ENCODE results near the gene BPIFB3. TPM values are rescaled to one million over a fixed set of nuclear protein-coding genes. Genes with fewer than 3 reads are reported as not detected.

The BPIFB3 gene
- total and polyA plus RNA-seq, 7 donors = not detected

DNA sequence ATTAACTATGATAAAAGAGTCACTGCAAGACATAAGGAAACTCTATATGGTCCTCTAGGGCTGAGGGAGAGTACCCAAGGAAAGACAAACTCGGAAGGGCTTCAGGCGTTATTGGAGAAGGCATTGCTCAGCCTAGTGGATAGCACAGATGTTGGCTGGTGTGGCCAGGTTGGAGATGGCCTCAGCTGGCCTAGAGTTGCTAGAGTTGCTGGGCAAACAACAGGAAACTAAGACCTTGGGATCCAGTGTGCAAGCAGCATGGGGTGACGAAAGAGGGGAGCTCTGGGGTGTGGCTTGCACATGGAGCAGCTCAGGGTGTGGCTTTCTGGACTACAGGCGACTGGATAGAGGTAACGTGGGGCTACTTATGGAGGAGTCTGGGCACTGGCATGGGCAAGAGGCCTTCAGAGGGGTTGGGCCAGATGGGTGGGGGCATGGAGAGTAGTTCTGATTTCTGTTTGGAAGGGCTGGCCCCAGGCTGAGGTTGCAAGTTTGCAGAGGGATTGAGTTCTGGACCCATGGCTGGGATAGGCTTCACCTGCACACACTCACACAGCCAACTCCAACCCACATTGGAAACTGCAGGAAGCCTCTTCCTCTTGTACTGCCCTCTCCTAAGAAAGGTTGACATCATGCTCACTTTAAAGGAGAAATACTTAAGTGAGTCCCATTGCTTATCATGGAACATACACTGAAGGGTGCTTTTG lies 27.5 kb upstream of the BPIFB3 start:
- DNase-seq (peak in 1 of 2 donors; percentile 16), ATAC-seq (no peak)
- intact Hi-C loops (cut with DNase I) = no loop called here
- Histone ChIP-seq H3K9me3 (no peaks in the 10 kb centered on the region), H3K36me3 (ENCODE audit: insufficient read depth in 1 of 2, low read depth in 1 of 2) (no peaks in the 10 kb centered on the region), H3K27me3 (ENCODE audit: insufficient read depth in 3 of 3, low read length in 2 of 3) (peaks cover 0 to 21% (median 7%) of the 10 kb centered on the region in 3 donors), H3K4me1 (no peaks in the 10 kb centered on the region), H3K4me3 (no peak overlapping the region), H3K27ac (no peak overlapping the region)
- 53 to 63% (median 59%) methylated on average over 5 of the region's 5 CpGs for WGBS, 3 donors
- TF ChIP-seq, protein P1, sequence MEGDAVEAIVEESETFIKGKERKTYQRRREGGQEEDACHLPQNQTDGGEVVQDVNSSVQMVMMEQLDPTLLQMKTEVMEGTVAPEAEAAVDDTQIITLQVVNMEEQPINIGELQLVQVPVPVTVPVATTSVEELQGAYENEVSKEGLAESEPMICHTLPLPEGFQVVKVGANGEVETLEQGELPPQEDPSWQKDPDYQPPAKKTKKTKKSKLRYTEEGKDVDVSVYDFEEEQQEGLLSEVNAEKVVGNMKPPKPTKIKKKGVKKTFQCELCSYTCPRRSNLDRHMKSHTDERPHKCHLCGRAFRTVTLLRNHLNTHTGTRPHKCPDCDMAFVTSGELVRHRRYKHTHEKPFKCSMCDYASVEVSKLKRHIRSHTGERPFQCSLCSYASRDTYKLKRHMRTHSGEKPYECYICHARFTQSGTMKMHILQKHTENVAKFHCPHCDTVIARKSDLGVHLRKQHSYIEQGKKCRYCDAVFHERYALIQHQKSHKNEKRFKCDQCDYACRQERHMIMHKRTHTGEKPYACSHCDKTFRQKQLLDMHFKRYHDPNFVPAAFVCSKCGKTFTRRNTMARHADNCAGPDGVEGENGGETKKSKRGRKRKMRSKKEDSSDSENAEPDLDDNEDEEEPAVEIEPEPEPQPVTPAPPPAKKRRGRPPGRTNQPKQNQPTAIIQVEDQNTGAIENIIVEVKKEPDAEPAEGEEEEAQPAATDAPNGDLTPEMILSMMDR (IDR thresholded peaks at IDR 0.05) = no peak

GRCh38 chr20:33026779-33027759 lies 26.6 kb upstream of the BPIFB3 start:
- Histone ChIP-seq H3K36me3 (ENCODE audit: insufficient read depth in 1 of 2, low read depth in 1 of 2) (no peaks in the 10 kb centered on the region), H3K4me1 (no peaks in the 10 kb centered on the region), H3K27me3 (ENCODE audit: insufficient read depth in 3 of 3, low read length in 2 of 3) (peaks cover 0 to 23% (median 7%) of the 10 kb centered on the region in 3 donors), H3K4me3 (no peak overlapping the region), H3K9me3 (no peaks in the 10 kb centered on the region), H3K27ac (no peak overlapping the region)
- TF ChIP-seq, protein P1 (IDR thresholded peaks at IDR 0.05) = no peak
- DNase-seq = peak in 1 of 2 donors; percentile 28
- ATAC-seq = no peak
- WGBS, 3 donors = 70 to 77% (median 74%) methylated on average over 10 of the region's 10 CpGs
- intact Hi-C loops (cut with DNase I) = no loop called here

DNA sequence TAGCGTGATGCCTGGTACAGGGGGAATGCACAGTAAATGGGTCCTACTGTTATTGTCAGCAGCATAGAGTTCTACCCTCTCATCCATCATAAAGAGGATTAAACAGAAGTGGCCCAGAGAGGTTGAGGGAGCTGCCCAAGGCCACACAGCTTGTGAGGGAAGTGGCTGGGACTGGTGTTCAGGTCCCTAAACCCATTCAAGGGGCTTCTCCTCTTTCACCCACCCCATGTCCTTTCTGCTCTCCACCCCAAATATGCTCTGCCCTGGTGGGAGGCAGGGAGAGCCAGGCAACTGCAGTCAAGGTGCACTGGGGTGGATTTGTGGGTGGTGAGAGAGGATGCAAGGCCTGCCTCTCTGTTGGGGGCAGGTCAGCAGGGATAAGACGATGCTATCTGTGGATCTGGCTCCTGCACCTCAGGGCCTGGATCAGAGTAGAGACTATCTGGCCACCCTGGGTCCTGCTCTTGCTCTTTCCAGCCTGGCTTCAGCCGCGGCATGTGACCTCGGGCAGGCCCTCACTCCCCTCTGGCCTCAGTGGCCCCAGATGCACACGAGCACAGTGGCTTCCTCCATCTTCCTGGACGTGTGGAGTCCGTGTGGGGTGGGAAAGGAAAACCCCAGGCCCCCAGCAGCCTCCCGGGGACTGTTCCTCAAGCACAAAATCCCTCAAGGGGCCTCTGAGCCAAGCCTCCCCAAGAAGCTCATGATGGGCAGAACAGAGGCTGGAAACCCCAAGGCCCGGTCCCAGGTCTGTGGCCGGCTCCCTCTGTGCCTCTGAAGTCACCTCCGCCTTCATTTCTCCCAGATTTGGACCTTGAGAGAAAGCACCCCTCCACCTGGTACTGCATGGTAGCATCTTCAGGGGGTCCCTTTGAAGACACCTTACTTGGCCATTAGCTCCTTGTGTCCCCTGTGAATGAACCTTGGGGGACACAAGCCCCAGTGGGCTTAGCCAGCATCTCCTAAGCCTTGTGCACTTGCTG lies 25.6 kb upstream of the BPIFB3 start:
- TF ChIP-seq, protein P1 (IDR thresholded peaks at IDR 0.05) = no peak
- WGBS, 3 donors = 61 to 74% (median 74%) methylated on average over 12 of the region's 12 CpGs
- intact Hi-C loops (cut with DNase I) = no loop called here

DNA sequence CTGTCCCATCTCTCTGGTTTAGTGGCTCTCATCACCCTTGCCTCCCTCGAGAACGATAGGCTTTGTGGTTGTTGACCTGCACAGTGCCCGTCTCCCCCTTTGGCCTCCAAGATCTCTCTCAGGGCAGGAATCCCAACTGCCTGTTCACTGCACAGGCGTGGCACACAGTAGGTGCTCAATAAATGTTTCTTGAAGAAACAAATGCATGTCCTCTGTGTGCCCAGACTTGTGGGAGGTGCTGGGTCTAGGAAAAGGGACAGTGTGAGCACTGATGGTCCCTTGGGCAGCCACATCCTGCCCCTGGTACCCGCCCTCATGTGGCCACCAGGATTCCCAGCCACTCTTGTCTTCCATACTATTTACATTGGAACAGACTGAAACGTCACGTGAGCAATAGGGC lies 24.8 kb upstream of the BPIFB3 start:
- Histone ChIP-seq H3K9me3 (no peaks in the 10 kb centered on the region), H3K27me3 (ENCODE audit: insufficient read depth in 3 of 3, low read length in 2 of 3) (peaks cover 0 to 21% (median 7%) of the 10 kb centered on the region in 3 donors), H3K4me1 (no peaks in the 10 kb centered on the region), H3K4me3 (no peak overlapping the region), H3K36me3 (ENCODE audit: insufficient read depth in 1 of 2, low read depth in 1 of 2) (no peaks in the 10 kb centered on the region), H3K27ac (no peak overlapping the region)
- 68 to 76% (median 69%) methylated on average over 7 of the region's 7 CpGs for WGBS, 3 donors
- TF ChIP-seq, protein P1 (IDR thresholded peaks at IDR 0.05) = no peak
- intact Hi-C loops (cut with DNase I) = no loop called here
- DNase-seq = no peak
- no peak for ATAC-seq

More for the DNA sequence above, 25.6 kb upstream of the BPIFB3 start:
- Histone ChIP-seq H3K27me3 (ENCODE audit: insufficient read depth in 3 of 3, low read length in 2 of 3) (peaks cover 0 to 22% (median 7%) of the 10 kb centered on the region in 3 donors), H3K4me1 (no peaks in the 10 kb centered on the region), H3K27ac (no peak overlapping the region), H3K36me3 (ENCODE audit: insufficient read depth in 1 of 2, low read depth in 1 of 2) (no peaks in the 10 kb centered on the region), H3K4me3 (no peak overlapping the region), H3K9me3 (no peaks in the 10 kb centered on the region)
- DNase-seq = peak in 1 of 2 donors; percentile 30
- no peak for ATAC-seq
